Astrocyte of the spinal cord (primary cell): Measurements from ENCODE around the gene SNAP25.

Experiments
- DNase-seq: peaks from one replicate; pipeline ENCODE4 v3.0.0; 2011; ENCODE audit warnings: low read depth, low spot score
- H3K4me3 ChIP-seq: 2 replicates; pipeline ENCODE4 v1.5.1; 2011; ENCODE audit warnings: low read depth, mild to moderate bottlenecking, low read length, moderate library complexity
- CTCF ChIP-seq: IDR thresholded peaks from 2 replicates; pipeline ENCODE4 v1.5.1; 2012; ENCODE audit warnings: low read depth, mild to moderate bottlenecking, low read length, inconsistent platforms
- in situ Hi-C: cut with HindIII; loops from 2 replicates; pipeline ENCODE4 v1.10.0; 2017; ENCODE audit warnings: low sequenced_read_pairs

The SNAP25 gene

DNA sequence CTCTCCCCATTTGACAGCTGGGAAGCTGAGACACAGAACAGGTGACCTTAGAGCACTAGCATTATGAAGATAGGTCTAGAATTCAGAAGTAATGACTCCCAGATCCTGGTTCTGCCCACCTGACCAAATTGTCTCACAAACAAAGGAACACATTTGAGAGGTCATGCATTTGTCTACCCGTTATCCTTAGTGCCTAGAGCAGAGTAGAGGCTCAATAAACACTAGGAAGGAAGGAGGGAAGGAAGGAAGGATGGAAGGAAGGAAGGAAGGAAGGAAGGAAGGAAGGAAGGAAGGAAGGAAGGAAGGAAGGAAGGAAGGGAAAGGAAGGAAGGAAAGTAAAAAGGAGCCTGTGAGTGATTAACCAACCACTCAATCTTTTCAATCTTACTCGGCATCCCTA is 63.3 kb downstream of the SNAP25 start:
- no peak for DNase-seq
- in situ Hi-C loops = no loop called here
- TF ChIP-seq CTCF = no peak
- H3K4me3 ChIP-seq = no peak overlapping the region

DNA sequence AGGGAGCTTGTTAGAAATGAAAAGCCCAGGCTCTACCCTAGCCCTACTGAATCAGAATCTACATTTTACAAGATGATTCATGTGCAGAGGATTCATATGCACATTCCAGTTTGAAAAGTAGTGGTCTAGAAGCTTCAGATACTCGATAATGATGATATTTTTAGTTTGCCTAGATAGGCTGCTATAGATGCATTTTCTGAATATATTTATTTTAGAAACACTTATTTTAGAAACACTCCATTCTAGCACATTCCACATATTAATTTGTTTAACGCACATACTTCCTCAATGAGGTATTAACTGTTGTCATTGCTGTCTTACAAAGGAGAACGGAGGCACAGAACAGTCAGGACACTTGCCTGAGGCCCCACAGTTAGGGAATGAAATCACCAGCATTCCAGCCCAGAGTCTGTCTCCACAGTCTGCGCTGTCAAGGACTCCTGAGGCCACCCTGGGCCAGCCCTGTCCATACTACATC is 64.4 kb downstream of the SNAP25 start:
- no peak overlapping the region for H3K4me3 ChIP-seq
- in situ Hi-C loops = no loop called here
- TF ChIP-seq CTCF = no peak
- DNase-seq = peak; percentile 16

DNA sequence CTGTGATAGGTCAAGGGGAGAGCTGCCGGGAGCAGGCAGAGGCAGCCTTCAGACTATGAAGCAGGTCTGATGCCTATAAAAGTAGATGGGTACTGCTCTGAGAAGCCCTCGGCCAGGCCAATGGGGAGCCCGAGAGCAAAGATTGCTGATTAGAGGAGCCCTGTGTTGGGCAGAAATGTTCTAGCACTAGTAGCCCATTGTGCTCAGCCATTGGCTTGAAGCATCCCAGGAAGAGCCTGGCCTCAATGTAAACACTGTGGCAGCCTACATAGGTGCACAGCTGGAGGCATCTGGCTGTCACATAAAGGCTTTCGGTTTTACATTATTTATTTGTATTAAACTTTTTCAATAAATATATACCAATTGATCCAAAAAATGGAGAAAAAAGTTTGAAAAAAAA is 67.7 kb downstream of the SNAP25 start:
- no peak for TF ChIP-seq CTCF
- in situ Hi-C loops = no loop called here
- no peak for DNase-seq
- H3K4me3 ChIP-seq = no peak overlapping the region

- no peak for DNase-seq
- TF ChIP-seq CTCF = no peak
- H3K4me3 ChIP-seq = no peak overlapping the region
- in situ Hi-C loops = no loop called here
Observed at GRCh38 chr20:10288421-10288820, 69.8 kb downstream of the SNAP25 start.

DNA sequence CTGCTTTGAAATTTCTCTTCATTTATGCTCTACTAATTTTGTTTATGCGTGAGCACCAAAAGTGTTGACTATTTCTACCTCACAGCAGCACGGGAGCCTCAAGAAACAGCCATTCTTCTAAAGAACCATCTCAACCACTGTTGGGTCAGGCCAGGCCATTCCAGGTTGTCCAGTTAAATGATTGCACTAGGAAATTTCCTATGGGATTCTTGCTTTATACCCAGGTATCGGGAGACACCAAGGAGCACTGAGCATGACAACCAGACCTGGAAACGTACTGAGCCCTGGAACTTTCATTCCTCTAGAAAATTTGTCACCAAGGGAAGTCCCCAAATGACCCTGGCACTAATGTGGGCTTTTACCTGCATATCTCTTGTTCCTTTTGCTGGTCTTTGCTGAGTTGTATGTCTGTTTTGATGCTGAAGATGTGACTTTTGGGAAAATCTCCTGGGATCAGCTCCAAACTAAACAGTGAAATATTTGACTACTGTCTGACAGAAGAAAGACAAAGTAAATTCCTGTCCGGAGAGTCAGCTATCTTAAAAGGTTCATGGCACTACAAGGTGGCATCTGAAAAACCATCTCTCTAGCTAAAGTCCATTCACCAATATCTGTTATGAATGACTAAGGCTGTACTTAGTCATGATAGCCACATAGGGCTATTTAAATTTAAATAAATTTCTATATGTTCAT is 70.5 kb downstream of the SNAP25 start:
- in situ Hi-C loops = no loop called here
- no peak overlapping the region for H3K4me3 ChIP-seq
- DNase-seq = no peak
- no peak for TF ChIP-seq CTCF

DNA sequence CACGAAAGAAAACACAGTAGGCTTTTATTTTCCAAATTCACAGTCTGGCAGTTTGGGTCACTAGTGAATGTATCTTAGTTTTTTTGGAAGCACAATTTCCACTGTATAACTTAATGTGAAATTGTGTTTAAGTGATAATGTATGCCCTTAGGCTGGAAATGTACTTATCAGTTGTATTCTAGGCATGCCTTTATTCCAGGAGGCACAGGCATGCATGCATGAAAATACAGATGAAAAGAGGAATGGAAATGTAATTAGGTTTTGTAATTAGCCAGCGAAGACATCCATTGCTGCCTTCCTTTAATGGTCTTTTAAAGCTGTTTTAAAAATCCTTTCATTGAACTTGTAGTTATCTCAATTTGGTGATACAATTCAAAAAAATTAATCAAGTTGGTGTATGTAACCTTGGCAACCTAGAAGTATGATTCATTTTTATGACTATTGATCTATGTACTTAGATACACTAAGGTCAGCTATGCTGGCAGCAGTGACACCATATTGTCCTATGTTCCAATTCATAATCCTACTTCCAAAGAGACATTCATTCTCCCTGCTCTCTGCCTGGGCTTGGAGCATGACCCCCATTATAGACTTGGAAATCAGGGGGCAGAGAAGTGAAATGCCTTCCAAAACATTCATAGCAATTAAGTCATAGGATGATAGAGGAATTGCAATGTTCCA is 73.1 kb downstream of the SNAP25 start:
- in situ Hi-C loops = no loop called here
- no peak for DNase-seq
- H3K4me3 ChIP-seq = no peak overlapping the region
- no peak for TF ChIP-seq CTCF
